K562 (cell line): Measurements from ENCODE around the gene GLRX. TPM values are rescaled to one million over a fixed set of nuclear protein-coding genes. Genes with fewer than 3 reads are reported as not detected.

Experiments used
- EHMT2 ChIP-seq: fragments of 450-650 bp; IDR thresholded peaks from 2 replicates; pipeline ENCODE4 v1.6.1; 2018; ENCODE audit warnings: antibody characterized with exemption
- HDAC1 ChIP-seq, 2 experiments: fragments of 450-650 bp; IDR thresholded peaks; 2 replicates each; pipeline ENCODE4 v1.6.1; 2016 to 2017; ENCODE audit warnings: inconsistent platforms in 1 of 2, mild to moderate bottlenecking in 1 of 2, moderate library complexity in 1 of 2
- HIVEP1 ChIP-seq: fragments of 250-450 bp; sonication (Bioruptor Pico); IDR thresholded peaks from 2 replicates; pipeline ENCODE4 v1.4.0; 2020; ENCODE audit warnings: mild to moderate bottlenecking
- MAFG ChIP-seq: fragments of 450-650 bp; conservative IDR thresholded peaks from 2 replicates; pipeline ENCODE4 v1.6.1; 2016; ENCODE audit warnings: missing genetic modification characterization, missing compliant biosample characterization
- MITF ChIP-seq: IDR thresholded peaks from 2 replicates; pipeline ENCODE4 v1.6.1; 2014; ENCODE audit warnings: antibody characterized with exemption
- SMARCA4 ChIP-seq: fragments of 450-650 bp; IDR thresholded peaks from 2 replicates; pipeline ENCODE4 v1.6.1; 2016
- SOX6 ChIP-seq: fragments of 450-650 bp; IDR thresholded peaks from 2 replicates; pipeline ENCODE4 v1.6.1; 2014; ENCODE audit warnings: mild to moderate bottlenecking
- SRF ChIP-seq, 2 experiments: fragments of 250-450, 450-650 bp in 1 of 2; sonication (Bioruptor Pico) in 1 of 2; sonication (generic) in 1 of 2; formaldehyde crosslinking; IDR thresholded peaks; 2 replicates each; pipeline versions ENCODE4 v1.5.0 to v1.5.1; 2020 to 2022; ENCODE audit warnings: mild to moderate bottlenecking in 1 of 2, missing genetic modification reagents in 1 of 2
- TAF9B ChIP-seq: fragments of 450-650 bp; IDR thresholded peaks from 2 replicates; pipeline ENCODE4 v1.6.1; 2018; ENCODE audit warnings: mild to moderate bottlenecking; ENCODE audit not compliant: partially characterized antibody
- TEAD4 ChIP-seq, 2 experiments: sonication (generic) in 1 of 2; formaldehyde crosslinking in 1 of 2; IDR thresholded peaks; 2 replicates each; pipeline versions ENCODE4 v1.6.1 to v1.8.0; 2012 to 2022; ENCODE audit warnings: borderline replicate concordance in 1 of 2, inconsistent platforms in 1 of 2, low read length in 1 of 2, mild to moderate bottlenecking in 1 of 2, missing genetic modification reagents in 1 of 2
- TFAM ChIP-seq: fragments of 250-450 bp; sonication (Bioruptor Pico); conservative IDR thresholded peaks from 2 replicates; pipeline ENCODE4 v1.5.0; 2021; ENCODE audit warnings: mild to moderate bottlenecking, moderate library complexity
- ZFP91 ChIP-seq: sonication (generic); formaldehyde crosslinking; IDR thresholded peaks from 2 replicates; pipeline ENCODE4 v1.8.0; 2022; ENCODE audit warnings: mild to moderate bottlenecking, missing genetic modification reagents
- ZFX ChIP-seq: sonication (generic); formaldehyde crosslinking; IDR thresholded peaks from 2 replicates; pipeline ENCODE4 v1.8.0; 2022; ENCODE audit warnings: mild to moderate bottlenecking, missing genetic modification reagents, moderate library complexity
- ZNF57 ChIP-seq: fragments of 450-650 bp; formaldehyde crosslinking; IDR thresholded peaks from 2 replicates; pipeline ENCODE4 v1.4.0; 2020; ENCODE audit warnings: mild to moderate bottlenecking, moderate library complexity
- ZNF586 ChIP-seq: fragments of 450-650 bp; formaldehyde crosslinking; conservative IDR thresholded peaks from 2 replicates; pipeline ENCODE4 v1.4.0; 2020; ENCODE audit warnings: mild to moderate bottlenecking, moderate library complexity
- polyA plus RNA-seq, 8 experiments: library from polyadenylated mRNA; depleted of rRNA in 4 of 8; stranded (reverse) in 5 of 8; unstranded in 3 of 8; fragments of >200 nt; fragmentation: Nextera tagmentation in 2 of 8; fragmentation: Illumina TruSeq in 1 of 8; extraction: Ambion mirVana in 2 of 8; extraction: Trizol in 1 of 8; gene quantifications; 2 replicates each; pipeline versions ENCODE4 v1.2.1 to v1.2.3, GENCODE V29; 2011 to 2014; ENCODE audit warnings: inconsistent platforms in 1 of 8, missing spikeins in 1 of 8
- total RNA-seq, 7 experiments: library from RNA; depleted of rRNA in 6 of 7; stranded (reverse); fragments of >200 nt in 6 of 7; fragmentation: Illumina TruSeq in 2 of 7; extraction: Trizol in 2 of 7; gene quantifications; 2 replicates each; pipeline versions ENCODE4 v1.2.1 to v1.2.3, GENCODE V29; 2011 to 2021; ENCODE audit warnings: low replicate concordance in 1 of 7
- TF ChIP-seq, protein P1 (sequence below), 3 experiments: fragments of 200-800 bp in 1 of 3; sonication (Bioruptor generic) in 1 of 3; sonication (generic) in 1 of 3; formaldehyde crosslinking in 1 of 3; IDR thresholded peaks; 2 replicates each; pipeline versions ENCODE4 v1.6.1 to v1.8.0; 2016 to 2022; ENCODE audit warnings: mild to moderate bottlenecking in 2 of 3, missing compliant biosample characterization in 2 of 3, missing genetic modification characterization in 2 of 3, missing genetic modification reagents in 1 of 3

Gene GLRX
- total and polyA plus RNA-seq, 9 of the 15 experiments (the other 6 are each of a cell fraction or from before 2014, with no cell fraction given) = 2.3 to 11.2 (median 4.6) TPM

DNA sequence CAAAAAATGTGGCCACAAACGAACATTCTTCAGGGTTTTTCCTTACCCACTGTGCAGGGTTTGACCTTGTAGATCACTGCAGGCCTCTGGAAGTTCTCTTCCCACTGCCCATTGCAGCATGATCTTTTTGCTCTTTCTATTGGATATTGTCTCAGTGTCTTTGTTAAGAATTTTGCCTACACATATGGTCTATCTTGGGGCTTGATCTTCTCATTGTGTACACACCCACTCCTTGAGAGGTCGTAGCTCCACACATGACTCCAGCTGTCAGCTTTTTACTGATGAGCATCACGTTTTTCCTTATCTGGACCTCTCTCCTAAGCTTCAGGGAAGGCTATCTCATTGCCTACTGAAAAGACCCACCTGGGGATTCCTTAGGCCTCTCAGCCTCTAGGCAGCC, 3.0 kb upstream of the GLRX start (continued):
- TF ChIP-seq MITF = peak; percentile 49; the same call in 1 of the 2 replicates
- TF ChIP-seq ZNF57 (CRISPR knock-in tag) = no peak
- no peak for TF ChIP-seq TFAM
- peak in 1 of 2 experiments; percentile 43; a peak in 1 of 4 replicates for TF ChIP-seq SRF (CRISPR knock-in tag; IDR thresholded peaks at IDR 0.05)
- TF ChIP-seq ZNF586 (CRISPR knock-in tag) = no peak
- peak; percentile 72 for TF ChIP-seq TAF9B
- TF ChIP-seq HDAC1 (IDR thresholded peaks at IDR 0.05) = peak in 1 of 2 experiments; percentile 41; a peak in 1 of 4 replicates
- TF ChIP-seq HIVEP1 (CRISPR knock-in tag) = no peak
- TF ChIP-seq EHMT2 = no peak; the same call in 1 of the 2 replicates
- TF ChIP-seq MAFG (tag) = no peak
- peak; percentile 54; the same call in 1 of the 2 replicates for TF ChIP-seq SMARCA4
- TF ChIP-seq ZFP91 (CRISPR knock-in tag) = no peak
- peak; percentile 20; the same call in 1 of the 2 replicates for TF ChIP-seq TEAD4 (IDR thresholded peaks at IDR 0.05; ENCODE audit: low read length)
- TF ChIP-seq TEAD4 (CRISPR knock-in tag; IDR thresholded peaks at IDR 0.05; ENCODE audit: borderline replicate concordance) = no peak
- TF ChIP-seq, protein P1, sequence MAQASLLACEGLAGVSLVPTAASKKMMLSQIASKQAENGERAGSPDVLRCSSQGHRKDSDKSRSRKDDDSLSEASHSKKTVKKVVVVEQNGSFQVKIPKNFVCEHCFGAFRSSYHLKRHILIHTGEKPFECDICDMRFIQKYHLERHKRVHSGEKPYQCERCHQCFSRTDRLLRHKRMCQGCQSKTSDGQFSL (CRISPR knock-in tag; IDR thresholded peaks at IDR 0.05) = no peak
- TF ChIP-seq, protein P1 (tag; IDR thresholded peaks at IDR 0.05) = no peak
- peak; percentile 93 for TF ChIP-seq SOX6
- TF ChIP-seq ZFX (CRISPR knock-in tag) = 0 out of 2 replicates have a peak, but pooled peaks have one; percentile 29
